ENCODE measurements around the gene CEP85L. TPM values are rescaled to one million over a fixed set of nuclear protein-coding genes. Genes with fewer than 3 reads are reported as not detected.
"Not testable (repeated sequence)": the region's sequence is repeated elsewhere in the genome, so short reads cannot be mapped to it uniquely, and the experiment has no call there.

The CEP85L gene
- total RNA-seq, 1 donor, result 16.4 TPM

- DNase-seq (ENCODE audit: low read depth), result no peak
- no peak for TF ChIP-seq CTCF (IDR thresholded peaks at IDR 0.05; ENCODE audit: insufficient read depth, low read depth, low read length)
- no peak overlapping the region for H3K4me3 ChIP-seq (ENCODE audit: low read depth, low read length)
These were observed 199.6 kb downstream of the CEP85L start for GRCh38 chr6:118451839-118452238.

DNA sequence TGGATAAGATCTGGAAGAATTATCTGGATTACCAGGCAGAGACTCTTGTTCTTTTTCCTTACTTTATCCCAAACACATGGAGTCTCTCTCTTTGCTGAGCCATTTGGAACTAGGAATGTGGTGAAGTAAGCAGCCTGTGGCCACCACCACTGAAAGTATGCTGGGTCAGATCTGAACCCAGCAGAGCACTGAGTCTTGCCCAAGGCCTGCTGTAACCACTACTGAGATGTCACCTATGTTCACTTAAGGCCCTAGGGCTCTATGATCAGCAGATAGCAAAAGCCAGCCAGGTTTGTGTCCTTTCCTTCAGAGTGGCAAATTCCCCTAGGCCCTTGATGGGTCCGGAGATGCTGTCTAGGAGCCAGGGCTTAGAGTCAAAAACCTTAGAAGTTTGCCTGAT lies 206.6 kb downstream of the CEP85L start:
- H3K4me3 ChIP-seq (ENCODE audit: low read depth, low read length), result no peak overlapping the region
- TF ChIP-seq CTCF (IDR thresholded peaks at IDR 0.05; ENCODE audit: insufficient read depth, low read depth, low read length), result no peak
- DNase-seq (ENCODE audit: low read depth), result no peak

- no peak for TF ChIP-seq CTCF (IDR thresholded peaks at IDR 0.05; ENCODE audit: insufficient read depth, low read depth, low read length)
- no peak overlapping the region for H3K4me3 ChIP-seq (ENCODE audit: low read depth, low read length)
- DNase-seq (ENCODE audit: low read depth), result no peak
These were observed 214.9 kb downstream of the CEP85L start for GRCh38 chr6:118436482-118436881.

DNA sequence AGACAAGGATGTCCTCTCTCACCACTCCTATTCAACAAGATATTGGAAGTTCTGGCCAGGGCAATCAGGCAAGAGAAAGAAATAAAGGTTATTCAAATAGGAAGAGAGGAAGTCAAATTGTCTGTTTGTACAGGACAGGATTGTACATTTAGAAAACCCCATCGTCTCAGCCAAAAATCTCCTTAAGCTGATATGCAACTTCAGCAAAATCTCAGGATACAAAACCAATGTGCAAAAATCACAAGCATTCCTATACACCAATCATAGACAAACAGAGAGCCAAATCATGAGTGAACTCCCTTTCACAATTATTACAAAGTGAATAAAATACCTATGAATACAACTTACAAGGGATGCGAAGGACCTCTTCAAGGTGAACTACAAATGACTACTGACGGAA lies 217.2 kb downstream of the CEP85L start:
- not testable (repeated sequence) for H3K4me3 ChIP-seq (ENCODE audit: low read depth, low read length); DNase-seq (ENCODE audit: low read depth)

- DNase-seq (ENCODE audit: low read depth); H3K4me3 ChIP-seq (ENCODE audit: low read depth, low read length): not testable (repeated sequence)
These were observed 230.1 kb downstream of the CEP85L start for GRCh38 chr6:118421312-118421711.

DNA sequence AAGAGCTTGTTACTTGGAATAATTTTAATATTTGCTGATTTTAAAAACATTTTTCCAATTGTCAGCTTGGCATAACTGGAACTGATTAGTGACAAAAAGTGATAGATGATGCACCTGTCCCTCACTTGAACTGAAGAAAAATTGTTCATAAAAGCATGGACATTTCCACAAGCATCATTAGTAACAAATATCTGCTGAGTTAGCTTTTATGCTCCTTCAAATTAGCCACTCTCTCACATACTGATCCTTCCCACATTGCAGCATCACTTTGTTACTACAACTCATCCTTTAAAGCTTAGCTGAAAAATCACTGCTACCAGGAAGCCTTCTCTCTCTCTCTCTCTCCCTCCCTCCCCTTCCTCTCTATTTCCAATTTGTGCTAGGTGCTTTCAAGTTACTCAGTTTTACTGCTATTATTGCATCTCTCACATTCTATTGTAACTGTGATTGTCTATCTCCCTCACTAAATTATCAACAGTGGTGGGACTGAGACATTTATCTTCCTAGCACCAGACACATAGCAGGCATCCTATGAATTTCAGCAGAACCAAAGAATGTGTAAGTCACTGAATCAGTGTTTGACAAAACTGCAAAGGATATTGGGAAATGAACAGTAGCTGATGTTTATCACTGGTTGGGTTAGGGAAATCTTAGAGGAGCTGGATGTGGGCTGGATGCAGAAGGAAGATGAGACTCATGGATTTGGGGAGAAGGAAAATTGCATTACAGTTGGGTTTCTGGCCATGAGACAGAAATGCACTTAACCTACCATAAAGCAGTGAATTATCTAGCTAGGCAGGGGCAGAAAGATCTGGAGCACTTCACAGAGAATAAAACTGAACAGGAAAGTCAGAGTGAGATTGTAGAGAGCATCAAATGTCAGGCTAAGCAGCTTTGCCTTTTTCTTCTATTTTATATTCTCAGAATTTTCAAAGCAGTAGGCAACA lies 231.7 kb downstream of the CEP85L start:
- DNase-seq (ENCODE audit: low read depth), result no peak
- no peak for TF ChIP-seq CTCF (IDR thresholded peaks at IDR 0.05; ENCODE audit: insufficient read depth, low read depth, low read length)
- no peak overlapping the region for H3K4me3 ChIP-seq (ENCODE audit: low read depth, low read length)

Other genes with a start within 250 kb of the CEP85L start
- 5.2 and 7.4 TPM in 2 replicates for gene PLN, start 103.3 kb downstream of the CEP85L start, total RNA-seq
- 17.4 and 23.7 TPM in 2 replicates for gene ASF1A, start 242.6 kb upstream of the CEP85L start, total RNA-seq

Data from fibroblast of villous mesenchyme (primary cell).